GM21825 (cell line): Measurements from ENCODE around the gene DENND5B.
A peak's percentile ranks its signal among the peaks of the same experiment; 100 is the strongest.
"Not testable (repeated sequence)": the region's sequence is repeated elsewhere in the genome, so short reads cannot be mapped to it uniquely, and the experiment has no call there.

Source experiments
- ATAC-seq: cut with Tn5 transposase; IDR thresholded peaks from one replicate; pipeline ENCODE4 v1.9.1; 2021; ENCODE audit warnings: mild to moderate bottlenecking, moderate library complexity; ENCODE audit not compliant: unreplicated experiment

DENND5B gene

GRCh38 chr12:31590642-31591379 is at the start of gene DENND5B:
TSS of gene DENND5B (minus strand) at chr12:31591136. CDS start at chr12:31590832, 304 bp downstream.
- peak; percentile 43 for ATAC-seq

DNA sequence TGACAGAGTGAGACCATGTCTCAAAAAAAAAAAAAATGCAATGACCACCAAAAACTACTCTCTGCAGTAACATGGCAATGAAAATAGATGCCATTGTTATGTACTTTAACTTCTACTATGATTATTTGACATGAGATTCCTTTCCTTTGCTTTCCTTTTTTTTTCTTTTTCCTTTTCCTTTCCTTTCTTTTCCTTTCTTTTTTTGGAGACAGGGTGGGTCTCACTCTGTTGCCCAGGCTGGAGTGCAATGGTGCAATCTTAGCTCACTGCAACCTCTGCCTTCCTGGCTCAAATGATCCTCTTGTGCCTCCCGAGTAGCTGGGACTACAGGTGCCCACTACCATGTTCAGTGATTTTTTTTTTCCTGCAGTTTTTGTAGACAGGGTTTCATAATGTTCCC is 43.7 kb upstream of the DENND5B start:
- ATAC-seq: no peak

GRCh38 chr12:31633464-31633863 is 42.5 kb upstream of the DENND5B start:
- no peak for ATAC-seq

GRCh38 chr12:31631809-31632208 is 40.9 kb upstream of the DENND5B start:
- ATAC-seq: no peak

- ATAC-seq: no peak
Observed at GRCh38 chr12:31631023-31631724, 40.2 kb upstream of the DENND5B start.

- ATAC-seq: no peak
Observed at GRCh38 chr12:31629756-31630732, 39.1 kb upstream of the DENND5B start.

GRCh38 chr12:31627456-31628054 is 36.6 kb upstream of the DENND5B start:
- ATAC-seq: no peak

DNA sequence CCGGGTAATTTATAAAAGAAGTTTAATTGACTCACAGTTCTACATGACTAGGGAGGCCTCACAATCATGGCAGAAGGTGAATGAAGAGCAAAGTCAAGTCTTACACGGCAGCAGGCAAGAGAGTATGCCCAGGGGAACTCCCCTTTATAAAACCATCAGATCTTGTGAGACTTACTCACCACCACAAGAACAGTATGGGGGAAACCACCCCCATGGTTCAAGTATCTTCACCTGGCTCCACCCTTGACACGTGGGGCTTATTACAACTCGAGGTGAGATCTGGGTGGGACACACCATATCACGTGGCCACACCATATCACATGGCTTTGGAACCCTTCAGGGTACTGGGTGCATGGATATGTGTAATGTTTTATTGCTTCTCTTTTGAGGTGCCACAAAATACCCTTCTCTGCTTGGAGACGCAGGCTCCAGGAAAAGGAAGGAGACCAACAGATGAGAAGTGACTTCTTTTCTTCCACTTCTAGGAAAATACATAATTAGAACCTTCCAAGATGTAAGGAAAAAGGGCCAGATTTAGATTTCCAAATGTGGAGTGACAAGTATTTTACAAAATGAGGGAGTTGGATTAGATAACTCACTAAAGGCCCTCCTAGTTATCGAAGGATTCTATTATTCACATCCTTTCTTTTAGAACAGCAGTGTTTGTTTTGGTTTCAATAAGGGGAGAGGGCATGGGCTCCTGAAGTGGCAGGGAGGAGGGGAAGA is 35.5 kb upstream of the DENND5B start:
- no peak for ATAC-seq

DNA sequence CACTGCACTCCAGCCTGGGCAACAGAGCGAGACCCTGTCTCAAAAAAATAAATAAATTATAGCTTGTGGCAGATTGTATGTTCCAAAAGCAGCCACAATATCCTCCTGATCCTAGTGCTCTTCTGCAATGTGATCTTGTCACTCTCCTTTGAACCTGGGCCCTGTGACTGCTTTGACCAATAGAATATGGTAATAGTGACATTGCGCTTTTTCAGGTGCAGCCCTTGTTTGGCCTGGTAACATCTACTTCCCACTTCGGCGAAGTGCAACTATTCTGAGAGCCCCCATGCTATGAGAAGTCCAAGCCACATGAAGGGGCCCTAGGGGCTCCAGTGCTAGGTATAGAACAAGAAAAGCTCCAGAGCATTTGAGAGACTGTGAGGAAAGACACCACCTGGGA is 31.1 kb upstream of the DENND5B start:
- no peak for ATAC-seq

GRCh38 chr12:31620311-31620710 is 29.4 kb upstream of the DENND5B start:
- ATAC-seq: no peak

- no peak for ATAC-seq
Observed at GRCh38 chr12:31618228-31619025, 27.5 kb upstream of the DENND5B start.

- ATAC-seq: no peak
Observed at GRCh38 chr12:31612819-31613218, 21.9 kb upstream of the DENND5B start.

DNA sequence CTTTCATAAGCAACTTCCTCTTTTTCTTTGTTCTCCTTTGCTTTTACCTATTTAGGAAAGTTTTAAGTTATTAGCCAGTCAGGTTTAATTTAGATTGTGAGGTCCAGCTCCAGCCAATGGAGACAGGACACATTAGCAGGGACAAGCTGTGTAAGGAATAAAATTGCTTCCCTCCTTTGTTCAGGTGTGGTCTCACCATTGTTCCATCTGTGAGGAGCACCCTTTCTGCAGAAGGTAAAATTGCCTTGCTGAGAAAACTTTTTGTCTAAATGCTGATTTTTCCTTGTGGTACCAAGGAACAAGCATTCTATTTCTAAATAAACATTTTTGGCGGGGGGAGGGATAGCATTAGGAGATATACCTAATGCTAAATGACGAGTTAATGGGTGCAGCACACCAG is 17.4 kb upstream of the DENND5B start:
- ATAC-seq: not testable (repeated sequence)

DNA sequence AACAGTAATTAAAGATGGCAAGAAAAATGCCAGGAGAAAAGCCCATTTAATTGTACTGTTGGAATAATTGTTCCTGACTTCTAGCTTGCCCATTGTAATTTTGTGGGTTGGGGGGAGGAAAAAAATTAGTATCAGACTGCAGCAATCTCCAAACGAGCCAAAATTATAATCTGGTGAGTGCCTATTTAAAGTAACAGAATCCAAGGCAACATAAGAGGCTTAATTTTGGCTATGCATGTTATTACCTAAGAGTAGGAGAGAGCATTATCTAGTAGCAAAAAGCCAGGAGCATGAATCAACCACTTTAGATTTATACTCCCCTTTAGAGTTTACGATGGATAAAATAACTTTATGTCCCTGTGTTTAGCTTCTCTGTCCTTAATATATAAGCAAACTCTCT is 14.6 kb upstream of the DENND5B start:
- no peak for ATAC-seq

GRCh38 chr12:31603546-31604009 is 12.6 kb upstream of the DENND5B start:
- ATAC-seq: peak; percentile 95

GRCh38 chr12:31600750-31601149 is 9.8 kb upstream of the DENND5B start:
- no peak for ATAC-seq

GRCh38 chr12:31600252-31600651 is 9.3 kb upstream of the DENND5B start:
- no peak for ATAC-seq

GRCh38 chr12:31599053-31599452 is 8.1 kb upstream of the DENND5B start:
- peak; percentile 52 for ATAC-seq

GRCh38 chr12:31597066-31597465 is 6.1 kb upstream of the DENND5B start:
- ATAC-seq: no peak
